Lung microvascular endothelial cell (primary cell): Measurements from ENCODE around the gene RIOX2. TPM values are rescaled to one million over a fixed set of nuclear protein-coding genes. Genes with fewer than 3 reads are reported as not detected.

ENCODE experiments used
- DNase-seq, 2 donors: peaks; one replicate each; pipeline versions ENCODE4 v3.0.0 to v3.0.0-alpha.2; 2010; ENCODE audit warnings: low read depth in 2 of 2
- total RNA-seq: library from RNA; depleted of rRNA; stranded (reverse); fragments of >200 nt; gene quantifications from 2 replicates; pipeline ENCODE4 v1.2.1, GENCODE V29; 2014

Gene RIOX2
- total RNA-seq, 1 donor from 2014 or later, result 27.0 TPM

- no peak for DNase-seq
Measured at GRCh38 chr3:97990624-97991292, 18.5 kb upstream of the RIOX2 start.

GRCh38 chr3:97988784-97989568 is 16.7 kb upstream of the RIOX2 start:
- DNase-seq, result no peak

DNA sequence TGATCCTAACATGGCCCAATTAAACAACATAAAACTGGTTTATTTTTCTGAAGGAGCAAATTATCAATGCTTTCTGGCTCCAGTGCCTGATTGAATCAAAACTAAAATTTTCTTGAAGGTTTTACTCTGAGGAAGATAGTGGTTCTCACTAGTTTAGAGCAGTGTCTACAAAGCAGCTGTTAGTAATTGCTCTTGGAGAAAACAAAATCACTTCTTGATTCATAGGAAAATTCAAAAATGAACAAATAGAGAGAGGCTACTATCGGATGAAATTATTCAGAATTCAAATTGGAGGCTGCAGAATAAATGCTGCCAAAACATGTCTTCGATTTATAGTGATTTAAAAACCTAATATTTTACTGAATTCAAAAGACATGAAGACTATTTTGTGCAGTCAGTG is 15.1 kb upstream of the RIOX2 start:
- no peak for DNase-seq

GRCh38 chr3:97983933-97984491 is 11.8 kb upstream of the RIOX2 start:
- no peak for DNase-seq

- peak; percentile 87 to 95 for DNase-seq
Measured at GRCh38 chr3:97981886-97982285, 9.7 kb upstream of the RIOX2 start.

DNA sequence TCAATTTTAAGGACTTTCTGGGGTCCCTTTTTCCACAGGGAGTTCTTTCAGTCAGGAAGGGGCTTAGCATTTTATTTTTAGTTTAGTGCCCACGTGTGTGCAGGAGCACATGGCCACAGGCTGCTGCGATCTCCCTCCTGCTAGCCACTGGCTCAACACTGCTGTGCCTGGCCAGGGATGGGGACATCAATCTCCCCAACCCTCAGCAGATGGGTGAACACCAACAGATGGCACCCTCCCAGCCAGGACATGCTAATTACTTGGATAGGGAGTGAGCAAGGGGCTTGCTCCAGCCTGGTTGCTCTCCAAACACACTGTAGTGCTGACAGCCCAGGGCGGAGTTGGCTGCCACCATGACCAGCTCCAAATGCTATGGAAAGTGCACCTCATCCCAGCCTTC is 7.4 kb upstream of the RIOX2 start:
- DNase-seq, result no peak

DNA sequence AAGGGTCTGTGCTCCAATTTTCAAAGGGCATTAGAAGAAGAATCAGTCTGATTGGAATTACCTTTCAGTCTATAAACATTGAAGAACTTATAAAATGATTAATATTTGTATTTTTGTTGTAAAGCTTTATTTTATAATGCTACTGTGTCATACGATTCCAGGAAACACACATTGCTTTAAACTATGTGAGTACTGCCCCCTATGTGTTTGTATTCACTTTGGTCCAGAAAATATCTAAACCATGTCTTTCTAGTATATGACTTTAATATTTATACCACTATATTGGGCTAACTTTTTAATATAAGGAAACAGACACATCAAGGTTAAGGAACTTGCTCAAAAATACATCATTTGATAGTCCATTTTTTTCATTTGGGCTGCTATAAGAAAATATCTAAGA is 3.2 kb upstream of the RIOX2 start:
- DNase-seq, result peak in 1 of 2 donors; percentile 6

DNA sequence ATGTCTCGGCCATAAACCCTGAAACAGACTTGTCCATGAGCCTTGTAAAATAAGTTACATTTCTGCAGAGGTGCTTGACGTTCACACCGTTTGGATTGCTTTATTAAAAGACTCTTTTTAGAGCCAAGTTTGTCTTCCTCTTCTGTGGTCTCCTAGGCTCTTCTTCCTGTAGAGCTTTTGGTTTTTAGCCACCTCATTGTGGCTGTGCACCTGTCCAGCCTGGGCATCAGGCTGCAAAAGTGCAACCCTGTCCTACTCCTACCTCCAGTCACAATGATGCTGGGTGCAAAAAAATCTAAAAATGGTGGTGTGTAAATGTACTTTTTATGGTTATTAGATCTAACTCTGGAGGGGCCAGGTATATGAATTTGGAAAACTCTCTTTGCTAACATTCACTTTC is 2.8 kb upstream of the RIOX2 start:
- no peak for DNase-seq

- no peak for DNase-seq
Measured at GRCh38 chr3:97972976-97973375, 745 bp upstream of the RIOX2 start.

GRCh38 chr3:97970956-97971620 is 1.1 kb downstream of the RIOX2 start:
- DNase-seq, result no peak

DNA sequence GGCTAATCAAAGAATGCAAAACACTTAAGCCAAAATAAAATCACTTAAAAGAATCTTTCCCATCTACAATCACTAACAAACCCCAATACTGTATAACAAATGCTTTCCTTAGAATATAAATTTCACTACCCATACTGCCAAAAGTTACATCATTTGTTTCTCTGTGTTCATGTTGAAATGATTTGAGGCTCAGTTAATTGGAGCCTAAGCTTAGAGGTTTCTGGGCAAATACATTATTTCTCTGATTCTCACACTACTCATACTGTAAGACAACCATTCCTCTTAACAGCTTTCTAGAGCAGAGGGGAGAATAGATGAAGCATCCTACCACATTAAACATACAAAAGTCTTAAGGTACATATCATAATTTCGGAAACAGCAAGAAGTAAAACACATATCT is 2.1 kb downstream of the RIOX2 start:
- DNase-seq, result no peak

- DNase-seq, result no peak
Measured at GRCh38 chr3:97969541-97969940, 2.7 kb downstream of the RIOX2 start.

DNA sequence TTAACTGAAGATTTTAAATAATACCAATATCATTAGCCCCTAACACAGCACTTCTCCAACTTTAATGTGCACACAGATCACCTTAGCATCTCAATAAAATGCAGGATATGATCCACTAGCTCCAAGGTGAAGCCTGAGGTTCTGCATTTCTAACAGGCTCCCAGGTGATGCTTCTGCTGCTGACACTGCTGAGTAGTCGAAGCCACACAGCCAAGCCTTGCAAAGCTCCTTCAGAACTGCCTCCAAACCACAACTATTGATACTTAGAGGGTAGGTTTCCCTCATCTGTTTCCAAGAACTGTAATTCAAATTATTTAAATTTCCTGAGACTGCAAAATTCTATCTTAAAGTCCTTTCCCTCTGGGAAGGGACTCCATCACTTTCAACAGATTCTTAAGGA is 3.9 kb downstream of the RIOX2 start:
- no peak for DNase-seq

DNA sequence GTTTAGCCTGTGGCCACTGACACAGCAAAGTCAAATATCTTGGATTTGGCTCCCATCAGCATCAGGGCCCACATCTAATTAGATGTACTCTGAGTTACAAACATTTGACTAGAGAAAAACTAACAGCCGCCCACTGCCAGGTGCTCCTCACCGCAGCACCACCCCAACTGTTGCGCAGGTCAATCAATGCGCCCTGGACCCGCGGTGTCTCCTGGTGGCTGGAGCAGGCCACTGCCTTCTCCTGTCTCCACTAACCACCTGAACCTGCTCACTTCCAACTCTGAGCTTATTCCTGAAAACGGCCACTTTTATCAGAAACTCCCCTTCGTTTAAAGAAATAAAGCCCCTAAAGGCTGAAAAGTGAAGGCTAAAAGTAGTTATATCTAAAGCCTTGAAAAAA is 4.3 kb downstream of the RIOX2 start:
- no peak for DNase-seq

DNA sequence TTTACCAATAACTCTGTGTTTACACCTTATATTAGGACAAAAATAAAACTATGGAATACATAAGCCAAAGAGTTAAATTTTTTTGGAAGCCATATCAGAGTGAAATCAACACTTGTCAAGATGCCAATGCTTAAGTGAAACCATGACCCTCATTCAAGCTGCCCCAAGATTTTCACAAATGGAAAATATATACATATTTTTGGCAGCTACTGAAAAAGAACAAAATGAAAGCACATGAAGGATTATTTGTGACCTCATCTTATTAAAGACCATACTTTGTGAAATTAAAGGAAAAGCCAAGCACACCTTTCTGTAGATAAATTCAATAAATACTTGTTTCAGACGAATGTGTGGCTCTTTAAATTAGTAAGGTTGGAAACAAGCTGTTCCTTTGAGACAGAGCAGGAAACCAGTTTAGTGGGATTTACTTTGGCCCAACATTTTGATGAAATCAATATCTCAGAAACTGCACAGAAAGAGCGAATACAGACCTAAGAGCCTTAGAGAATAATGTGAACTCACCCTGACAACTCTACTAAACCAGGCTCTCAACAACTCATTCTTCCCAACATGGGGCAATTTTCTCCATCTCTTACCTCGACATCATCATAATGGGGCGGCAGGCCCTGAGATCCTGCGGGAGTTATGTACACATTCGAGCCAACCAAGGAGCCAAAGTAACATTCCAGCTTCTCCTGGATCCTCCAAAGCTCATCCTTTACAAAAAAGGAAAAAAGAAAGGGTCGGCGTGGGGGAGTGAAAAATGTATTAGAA is 11.1 kb downstream of the RIOX2 start:
- DNase-seq, result no peak

- DNase-seq, result no peak
Measured at GRCh38 chr3:97960551-97960950, 11.7 kb downstream of the RIOX2 start.

- no peak for DNase-seq
Measured at GRCh38 chr3:97959872-97960271, 12.4 kb downstream of the RIOX2 start.

GRCh38 chr3:97958796-97959195 is 13.4 kb downstream of the RIOX2 start:
- DNase-seq, result no peak

GRCh38 chr3:97958396-97958795 is 13.8 kb downstream of the RIOX2 start:
- DNase-seq, result peak in 1 of 2 donors; percentile 18

DNA sequence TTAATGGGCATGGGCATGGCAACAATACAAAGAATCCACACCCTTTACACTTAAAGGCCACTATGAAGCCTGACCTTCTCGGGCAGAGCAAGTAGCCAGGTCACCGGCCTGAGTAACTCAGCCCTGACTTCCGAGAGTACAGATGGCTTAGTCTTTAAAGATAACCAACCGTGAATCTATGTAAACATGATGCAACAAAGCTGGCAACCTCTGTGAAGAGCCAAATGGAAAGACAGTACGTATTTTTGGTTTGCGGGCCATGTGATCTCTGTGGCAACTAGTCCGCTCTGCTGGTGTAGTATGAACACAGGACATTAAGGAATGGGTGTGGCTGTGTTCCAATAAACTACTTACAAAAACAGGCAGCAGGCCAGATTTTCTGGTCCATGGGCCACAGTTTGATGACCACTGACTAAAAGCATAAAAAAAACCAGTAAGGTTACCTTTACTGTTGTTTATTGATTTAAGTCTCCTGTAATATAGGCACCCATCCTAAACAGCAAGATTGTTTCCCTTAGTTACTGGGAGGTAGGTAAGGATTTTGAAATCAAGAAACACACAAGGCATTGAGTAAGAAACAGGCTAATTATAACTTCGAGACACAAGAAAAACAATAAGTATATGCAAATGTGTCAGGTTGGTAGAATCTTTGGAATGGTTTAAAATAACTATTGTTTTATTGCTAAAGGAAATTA is 14.5 kb downstream of the RIOX2 start:
- DNase-seq, result no peak

DNA sequence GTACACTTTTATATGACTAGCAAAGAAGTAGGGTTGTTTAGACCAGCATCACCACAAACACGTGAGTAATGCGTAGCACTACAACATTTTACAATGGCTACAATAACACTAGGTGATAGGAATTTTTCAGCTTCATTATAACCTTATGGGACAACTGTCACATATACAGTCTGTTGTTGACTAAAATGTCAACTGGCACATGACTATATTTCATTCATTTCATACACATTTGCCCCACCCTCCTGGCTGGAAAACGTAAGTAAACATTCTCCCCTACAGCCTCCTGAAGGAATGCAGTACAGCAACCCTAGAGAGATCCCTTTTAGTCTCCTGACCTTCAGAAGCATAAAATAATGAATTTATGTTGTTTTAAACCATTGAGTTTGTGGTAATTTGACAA is 16.2 kb downstream of the RIOX2 start:
- no peak for DNase-seq
